ENCODE measurements around the gene BMP8A.
"Not testable (repeated sequence)": the region's sequence is repeated elsewhere in the genome, so short reads cannot be mapped to it uniquely, and the experiment has no call there.

The BMP8A gene

GRCh38 chr1:39499668-39500067 lies 8.2 kb downstream of the BMP8A start:
- TF ChIP-seq, protein P1, sequence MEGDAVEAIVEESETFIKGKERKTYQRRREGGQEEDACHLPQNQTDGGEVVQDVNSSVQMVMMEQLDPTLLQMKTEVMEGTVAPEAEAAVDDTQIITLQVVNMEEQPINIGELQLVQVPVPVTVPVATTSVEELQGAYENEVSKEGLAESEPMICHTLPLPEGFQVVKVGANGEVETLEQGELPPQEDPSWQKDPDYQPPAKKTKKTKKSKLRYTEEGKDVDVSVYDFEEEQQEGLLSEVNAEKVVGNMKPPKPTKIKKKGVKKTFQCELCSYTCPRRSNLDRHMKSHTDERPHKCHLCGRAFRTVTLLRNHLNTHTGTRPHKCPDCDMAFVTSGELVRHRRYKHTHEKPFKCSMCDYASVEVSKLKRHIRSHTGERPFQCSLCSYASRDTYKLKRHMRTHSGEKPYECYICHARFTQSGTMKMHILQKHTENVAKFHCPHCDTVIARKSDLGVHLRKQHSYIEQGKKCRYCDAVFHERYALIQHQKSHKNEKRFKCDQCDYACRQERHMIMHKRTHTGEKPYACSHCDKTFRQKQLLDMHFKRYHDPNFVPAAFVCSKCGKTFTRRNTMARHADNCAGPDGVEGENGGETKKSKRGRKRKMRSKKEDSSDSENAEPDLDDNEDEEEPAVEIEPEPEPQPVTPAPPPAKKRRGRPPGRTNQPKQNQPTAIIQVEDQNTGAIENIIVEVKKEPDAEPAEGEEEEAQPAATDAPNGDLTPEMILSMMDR (IDR thresholded peaks at IDR 0.05; ENCODE audit: insufficient read depth, low read length) = no peak
- TF ChIP-seq, protein P2, sequence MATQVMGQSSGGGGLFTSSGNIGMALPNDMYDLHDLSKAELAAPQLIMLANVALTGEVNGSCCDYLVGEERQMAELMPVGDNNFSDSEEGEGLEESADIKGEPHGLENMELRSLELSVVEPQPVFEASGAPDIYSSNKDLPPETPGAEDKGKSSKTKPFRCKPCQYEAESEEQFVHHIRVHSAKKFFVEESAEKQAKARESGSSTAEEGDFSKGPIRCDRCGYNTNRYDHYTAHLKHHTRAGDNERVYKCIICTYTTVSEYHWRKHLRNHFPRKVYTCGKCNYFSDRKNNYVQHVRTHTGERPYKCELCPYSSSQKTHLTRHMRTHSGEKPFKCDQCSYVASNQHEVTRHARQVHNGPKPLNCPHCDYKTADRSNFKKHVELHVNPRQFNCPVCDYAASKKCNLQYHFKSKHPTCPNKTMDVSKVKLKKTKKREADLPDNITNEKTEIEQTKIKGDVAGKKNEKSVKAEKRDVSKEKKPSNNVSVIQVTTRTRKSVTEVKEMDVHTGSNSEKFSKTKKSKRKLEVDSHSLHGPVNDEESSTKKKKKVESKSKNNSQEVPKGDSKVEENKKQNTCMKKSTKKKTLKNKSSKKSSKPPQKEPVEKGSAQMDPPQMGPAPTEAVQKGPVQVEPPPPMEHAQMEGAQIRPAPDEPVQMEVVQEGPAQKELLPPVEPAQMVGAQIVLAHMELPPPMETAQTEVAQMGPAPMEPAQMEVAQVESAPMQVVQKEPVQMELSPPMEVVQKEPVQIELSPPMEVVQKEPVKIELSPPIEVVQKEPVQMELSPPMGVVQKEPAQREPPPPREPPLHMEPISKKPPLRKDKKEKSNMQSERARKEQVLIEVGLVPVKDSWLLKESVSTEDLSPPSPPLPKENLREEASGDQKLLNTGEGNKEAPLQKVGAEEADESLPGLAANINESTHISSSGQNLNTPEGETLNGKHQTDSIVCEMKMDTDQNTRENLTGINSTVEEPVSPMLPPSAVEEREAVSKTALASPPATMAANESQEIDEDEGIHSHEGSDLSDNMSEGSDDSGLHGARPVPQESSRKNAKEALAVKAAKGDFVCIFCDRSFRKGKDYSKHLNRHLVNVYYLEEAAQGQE (IDR thresholded peaks at IDR 0.05; ENCODE audit: insufficient replicate concordance, low read depth) = no peak
- no peak overlapping the region for H3K27ac ChIP-seq (replicated peaks)

GRCh38 chr1:39500862-39501389 lies 9.5 kb downstream of the BMP8A start:
- Histone ChIP-seq H3K4me3 (replicated peaks; ENCODE audit: insufficient read depth, low read length) (no peak overlapping the region), H3K27me3 (ENCODE audit: insufficient read depth, poor library complexity, severe bottlenecking) (no peaks in the 10 kb centered on the region), H3K27ac (replicated peaks) (no peak overlapping the region)
- TF ChIP-seq SPI1 (IDR thresholded peaks at IDR 0.05; ENCODE audit: borderline replicate concordance, low read depth) = no peak
- TF ChIP-seq, protein P1 (IDR thresholded peaks at IDR 0.05; ENCODE audit: insufficient read depth, low read length) = no peak
- TF ChIP-seq GABPA (IDR thresholded peaks at IDR 0.05; ENCODE audit: low read depth) = no peak
- no peak for TF ChIP-seq POLR2AphosphoS5 (IDR thresholded peaks at IDR 0.05; ENCODE audit: low read depth)
- TF ChIP-seq, protein P2 (IDR thresholded peaks at IDR 0.05; ENCODE audit: insufficient replicate concordance, low read depth) = no peak
- DNase-seq (ENCODE audit: low read depth in 1 of 2, low spot score in 1 of 2) = no peak

More at GRCh38 chr1:39499668-39500067, 8.2 kb downstream of the BMP8A start:
- no peak for DNase-seq (ENCODE audit: low read depth in 1 of 2, low spot score in 1 of 2)
- no peaks in the 10 kb centered on the region for H3K27me3 ChIP-seq (ENCODE audit: insufficient read depth, poor library complexity, severe bottlenecking)
- no peak overlapping the region for H3K4me3 ChIP-seq (replicated peaks; ENCODE audit: insufficient read depth, low read length)

GRCh38 chr1:39501666-39502065 lies 10.2 kb downstream of the BMP8A start:
- Histone ChIP-seq H3K27ac (replicated peaks) (no peak overlapping the region), H3K4me3 (replicated peaks; ENCODE audit: insufficient read depth, low read length) (no peak overlapping the region), H3K27me3 (ENCODE audit: insufficient read depth, poor library complexity, severe bottlenecking) (no peaks in the 10 kb centered on the region)
- TF ChIP-seq POLR2AphosphoS5 (IDR thresholded peaks at IDR 0.05; ENCODE audit: low read depth) = no peak
- TF ChIP-seq, protein P2 (IDR thresholded peaks at IDR 0.05; ENCODE audit: insufficient replicate concordance, low read depth) = no peak
- TF ChIP-seq, protein P1 (IDR thresholded peaks at IDR 0.05; ENCODE audit: insufficient read depth, low read length) = no peak
- TF ChIP-seq GABPA (IDR thresholded peaks at IDR 0.05; ENCODE audit: low read depth) = no peak
- TF ChIP-seq SPI1 (IDR thresholded peaks at IDR 0.05; ENCODE audit: borderline replicate concordance, low read depth) = no peak
- no peak for DNase-seq (ENCODE audit: low read depth in 1 of 2, low spot score in 1 of 2)

GRCh38 chr1:39504436-39504835 lies 13.0 kb downstream of the BMP8A start:
- H3K27ac ChIP-seq (replicated peaks); H3K27me3 ChIP-seq (ENCODE audit: insufficient read depth, poor library complexity, severe bottlenecking); DNase-seq (ENCODE audit: low read depth in 1 of 2, low spot score in 1 of 2); H3K4me3 ChIP-seq (replicated peaks; ENCODE audit: insufficient read depth, low read length): not testable (repeated sequence)
